ENCODE results near the gene PAX7.

Gene PAX7

GRCh38 chr1:18642278-18643095, 11.8 kb downstream of the PAX7 start:
- DNase-seq (ENCODE audit: low read depth in 2 of 2) = no peak
- H3K4me3 ChIP-seq (replicated peaks in 1 of 2; ENCODE audit: low read depth in 2 of 2, low read length in 2 of 2) = no peak overlapping the region
- no peak for TF ChIP-seq CTCF (IDR thresholded peaks at IDR 0.05; ENCODE audit: low read depth, low read length)

- no peak for TF ChIP-seq CTCF (IDR thresholded peaks at IDR 0.05; ENCODE audit: low read depth, low read length)
- no peak overlapping the region for H3K4me3 ChIP-seq (replicated peaks in 1 of 2; ENCODE audit: low read depth in 2 of 2, low read length in 2 of 2)
- no peak for DNase-seq (ENCODE audit: low read depth in 2 of 2)
Measured at GRCh38 chr1:18643154-18644012, 12.7 kb downstream of the PAX7 start.

GRCh38 chr1:18644013-18644399, 13.4 kb downstream of the PAX7 start:
- no peak overlapping the region for H3K4me3 ChIP-seq (replicated peaks in 1 of 2; ENCODE audit: low read depth in 2 of 2, low read length in 2 of 2)
- no peak for TF ChIP-seq CTCF (IDR thresholded peaks at IDR 0.05; ENCODE audit: low read depth, low read length)
- no peak for DNase-seq (ENCODE audit: low read depth in 2 of 2)

- DNase-seq (ENCODE audit: low read depth in 2 of 2) = no peak
- no peak overlapping the region for H3K4me3 ChIP-seq (replicated peaks in 1 of 2; ENCODE audit: low read depth in 2 of 2, low read length in 2 of 2)
- no peak for TF ChIP-seq CTCF (IDR thresholded peaks at IDR 0.05; ENCODE audit: low read depth, low read length)
Measured at GRCh38 chr1:18644446-18644845, 13.8 kb downstream of the PAX7 start.

GRCh38 chr1:18644973-18645746, 14.5 kb downstream of the PAX7 start:
- no peak for TF ChIP-seq CTCF (IDR thresholded peaks at IDR 0.05; ENCODE audit: low read depth, low read length)
- H3K4me3 ChIP-seq (replicated peaks in 1 of 2; ENCODE audit: low read depth in 2 of 2, low read length in 2 of 2) = no peak overlapping the region
- no peak for DNase-seq (ENCODE audit: low read depth in 2 of 2)

GRCh38 chr1:18645747-18646090, 15.1 kb downstream of the PAX7 start:
- H3K4me3 ChIP-seq (replicated peaks in 1 of 2; ENCODE audit: low read depth in 2 of 2, low read length in 2 of 2) = no peak overlapping the region
- no peak for DNase-seq (ENCODE audit: low read depth in 2 of 2)
- no peak for TF ChIP-seq CTCF (IDR thresholded peaks at IDR 0.05; ENCODE audit: low read depth, low read length)

Data from cardiac fibroblast (primary cell).